WTC11 (cell line): ENCODE measurements around the gene AP2S1.
A peak's percentile ranks its signal among the peaks of the same experiment; 100 is the strongest.

ENCODE experiments used
- MXD4 ChIP-seq: fragments of 250-450 bp; sonication (Bioruptor Pico); IDR thresholded peaks from 2 replicates; pipeline ENCODE4 v1.8.0; 2021; ENCODE audit warnings: mild to moderate bottlenecking, moderate library complexity, borderline replicate concordance
- TEAD4 ChIP-seq: sonication (generic); formaldehyde crosslinking; IDR thresholded peaks from 2 replicates; pipeline ENCODE4 v1.8.0; 2022; ENCODE audit warnings: mild to moderate bottlenecking, missing genetic modification reagents
- TF ChIP-seq, protein P1 (sequence below): sonication (generic); formaldehyde crosslinking; IDR thresholded peaks from 2 replicates; pipeline ENCODE4 v1.8.0; 2023; ENCODE audit warnings: missing genetic modification reagents, mild to moderate bottlenecking, borderline replicate concordance
- TF ChIP-seq, protein P2 (sequence below): fragments of 200-600 bp; IDR thresholded peaks from 2 replicates; pipeline ENCODE4 v1.8.0; 2022; ENCODE audit warnings: antibody characterized with exemption

GRCh38 chr19:46850228-46851203 lies at the start of gene AP2S1:
- TF ChIP-seq, protein P1, sequence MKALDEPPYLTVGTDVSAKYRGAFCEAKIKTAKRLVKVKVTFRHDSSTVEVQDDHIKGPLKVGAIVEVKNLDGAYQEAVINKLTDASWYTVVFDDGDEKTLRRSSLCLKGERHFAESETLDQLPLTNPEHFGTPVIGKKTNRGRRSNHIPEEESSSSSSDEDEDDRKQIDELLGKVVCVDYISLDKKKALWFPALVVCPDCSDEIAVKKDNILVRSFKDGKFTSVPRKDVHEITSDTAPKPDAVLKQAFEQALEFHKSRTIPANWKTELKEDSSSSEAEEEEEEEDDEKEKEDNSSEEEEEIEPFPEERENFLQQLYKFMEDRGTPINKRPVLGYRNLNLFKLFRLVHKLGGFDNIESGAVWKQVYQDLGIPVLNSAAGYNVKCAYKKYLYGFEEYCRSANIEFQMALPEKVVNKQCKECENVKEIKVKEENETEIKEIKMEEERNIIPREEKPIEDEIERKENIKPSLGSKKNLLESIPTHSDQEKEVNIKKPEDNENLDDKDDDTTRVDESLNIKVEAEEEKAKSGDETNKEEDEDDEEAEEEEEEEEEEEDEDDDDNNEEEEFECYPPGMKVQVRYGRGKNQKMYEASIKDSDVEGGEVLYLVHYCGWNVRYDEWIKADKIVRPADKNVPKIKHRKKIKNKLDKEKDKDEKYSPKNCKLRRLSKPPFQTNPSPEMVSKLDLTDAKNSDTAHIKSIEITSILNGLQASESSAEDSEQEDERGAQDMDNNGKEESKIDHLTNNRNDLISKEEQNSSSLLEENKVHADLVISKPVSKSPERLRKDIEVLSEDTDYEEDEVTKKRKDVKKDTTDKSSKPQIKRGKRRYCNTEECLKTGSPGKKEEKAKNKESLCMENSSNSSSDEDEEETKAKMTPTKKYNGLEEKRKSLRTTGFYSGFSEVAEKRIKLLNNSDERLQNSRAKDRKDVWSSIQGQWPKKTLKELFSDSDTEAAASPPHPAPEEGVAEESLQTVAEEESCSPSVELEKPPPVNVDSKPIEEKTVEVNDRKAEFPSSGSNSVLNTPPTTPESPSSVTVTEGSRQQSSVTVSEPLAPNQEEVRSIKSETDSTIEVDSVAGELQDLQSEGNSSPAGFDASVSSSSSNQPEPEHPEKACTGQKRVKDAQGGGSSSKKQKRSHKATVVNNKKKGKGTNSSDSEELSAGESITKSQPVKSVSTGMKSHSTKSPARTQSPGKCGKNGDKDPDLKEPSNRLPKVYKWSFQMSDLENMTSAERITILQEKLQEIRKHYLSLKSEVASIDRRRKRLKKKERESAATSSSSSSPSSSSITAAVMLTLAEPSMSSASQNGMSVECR (CRISPR knock-in tag): peak; percentile 57; the same call in 1 of the 2 replicates
- TF ChIP-seq, protein P2, sequence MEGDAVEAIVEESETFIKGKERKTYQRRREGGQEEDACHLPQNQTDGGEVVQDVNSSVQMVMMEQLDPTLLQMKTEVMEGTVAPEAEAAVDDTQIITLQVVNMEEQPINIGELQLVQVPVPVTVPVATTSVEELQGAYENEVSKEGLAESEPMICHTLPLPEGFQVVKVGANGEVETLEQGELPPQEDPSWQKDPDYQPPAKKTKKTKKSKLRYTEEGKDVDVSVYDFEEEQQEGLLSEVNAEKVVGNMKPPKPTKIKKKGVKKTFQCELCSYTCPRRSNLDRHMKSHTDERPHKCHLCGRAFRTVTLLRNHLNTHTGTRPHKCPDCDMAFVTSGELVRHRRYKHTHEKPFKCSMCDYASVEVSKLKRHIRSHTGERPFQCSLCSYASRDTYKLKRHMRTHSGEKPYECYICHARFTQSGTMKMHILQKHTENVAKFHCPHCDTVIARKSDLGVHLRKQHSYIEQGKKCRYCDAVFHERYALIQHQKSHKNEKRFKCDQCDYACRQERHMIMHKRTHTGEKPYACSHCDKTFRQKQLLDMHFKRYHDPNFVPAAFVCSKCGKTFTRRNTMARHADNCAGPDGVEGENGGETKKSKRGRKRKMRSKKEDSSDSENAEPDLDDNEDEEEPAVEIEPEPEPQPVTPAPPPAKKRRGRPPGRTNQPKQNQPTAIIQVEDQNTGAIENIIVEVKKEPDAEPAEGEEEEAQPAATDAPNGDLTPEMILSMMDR: no peak
- no peak for TF ChIP-seq MXD4 (CRISPR knock-in tag)
- no peak for TF ChIP-seq TEAD4 (CRISPR knock-in tag)
